NCI-H128 (cell line): Measurements from ENCODE around the gene SLC5A6.
"Not testable (repeated sequence)": the region's sequence is repeated elsewhere in the genome, so short reads cannot be mapped to it uniquely, and the experiment has no call there.

Source experiments
- DNase-seq: peaks from one replicate; lab custom pipeline; 2025; ENCODE audit not compliant: unreplicated experiment; lab: John Stamatoyannopoulos, UW

The SLC5A6 gene

DNA sequence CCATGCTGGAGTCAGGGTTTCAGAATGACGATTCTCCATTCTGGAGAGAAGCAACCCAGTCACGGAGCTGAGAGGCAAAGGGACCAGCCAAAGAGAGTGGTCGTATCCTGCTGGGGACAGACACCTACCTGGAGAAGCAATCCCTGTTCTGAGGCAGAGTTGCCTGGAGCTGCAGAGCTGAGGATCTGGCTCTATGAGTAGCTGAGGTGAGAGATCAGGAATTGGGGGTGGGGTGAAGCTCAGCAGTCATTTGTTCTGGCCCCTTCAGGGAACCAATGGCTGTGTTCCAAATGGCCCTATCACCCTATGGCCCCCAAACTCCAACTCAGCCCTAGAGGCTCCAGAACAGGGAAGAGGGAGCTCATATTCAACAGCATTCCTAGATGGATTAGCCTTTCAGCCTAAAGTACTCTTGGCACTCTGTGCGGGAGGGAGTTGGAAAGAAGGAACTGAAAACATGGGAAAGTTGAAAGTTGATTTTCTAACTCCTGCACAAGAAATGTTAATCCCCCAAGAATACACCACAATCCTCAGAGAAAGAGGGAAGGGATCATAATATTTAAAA lies 3.5 kb downstream of the SLC5A6 start:
- DNase-seq, result no peak

DNA sequence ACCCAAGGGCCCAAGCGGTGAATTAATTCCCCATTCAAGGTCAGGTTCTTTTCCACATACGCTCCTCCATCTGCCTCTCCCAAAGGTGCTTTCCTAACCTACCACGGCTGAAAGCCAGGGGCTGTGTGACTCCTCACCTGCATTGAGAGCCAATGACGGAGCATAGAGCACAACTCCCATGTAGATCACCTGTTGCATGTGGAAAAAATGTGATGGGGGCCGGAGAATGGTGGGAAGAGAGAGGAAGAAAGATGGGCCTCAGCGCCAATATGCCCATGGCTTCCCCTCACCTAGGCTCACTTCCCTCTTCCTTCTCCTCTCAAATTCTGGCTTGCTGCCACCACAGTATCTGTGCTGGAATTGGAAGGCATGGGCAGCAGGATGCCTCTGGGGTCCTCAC lies 5.7 kb downstream of the SLC5A6 start:
- no peak for DNase-seq

DNA sequence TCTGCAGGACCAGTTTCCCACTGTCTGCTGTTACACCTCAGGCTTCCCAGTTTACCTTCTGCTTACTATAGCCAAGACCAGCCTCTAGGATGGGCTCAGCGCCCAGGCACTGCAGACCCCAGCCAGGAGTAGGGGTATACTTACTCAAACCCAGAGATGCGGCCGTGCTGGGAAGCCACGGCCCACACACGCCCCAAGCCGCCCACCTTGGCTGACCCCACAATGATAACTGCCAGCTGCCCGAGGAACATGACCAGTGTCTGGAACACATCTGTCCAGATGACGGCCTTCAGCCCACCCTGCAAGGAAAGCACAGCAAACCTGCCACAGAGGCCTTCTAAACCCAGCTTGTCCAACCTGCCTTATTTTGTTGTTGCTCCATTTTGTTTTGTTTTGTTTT lies 6.9 kb downstream of the SLC5A6 start:
- DNase-seq, result no peak

DNA sequence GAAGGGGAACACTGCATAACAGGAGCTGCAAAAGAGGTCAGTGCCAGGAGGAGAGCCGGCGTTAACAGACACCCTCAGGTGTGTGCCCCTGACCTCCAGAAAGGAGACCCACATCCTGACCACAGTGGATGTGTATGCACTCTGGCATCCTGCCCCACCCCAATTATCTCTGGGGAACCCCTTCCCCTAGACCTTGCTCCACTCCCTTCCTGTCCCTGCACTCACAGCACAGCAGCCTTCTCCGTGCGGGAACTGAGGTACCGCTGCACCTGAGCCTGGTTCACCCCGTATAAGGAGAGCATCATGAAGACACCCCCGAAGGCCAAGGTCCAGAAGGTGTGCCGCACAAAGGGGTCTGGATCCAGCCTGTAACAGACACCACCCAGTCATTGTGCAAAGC lies 7.5 kb downstream of the SLC5A6 start:
- DNase-seq, result no peak

DNA sequence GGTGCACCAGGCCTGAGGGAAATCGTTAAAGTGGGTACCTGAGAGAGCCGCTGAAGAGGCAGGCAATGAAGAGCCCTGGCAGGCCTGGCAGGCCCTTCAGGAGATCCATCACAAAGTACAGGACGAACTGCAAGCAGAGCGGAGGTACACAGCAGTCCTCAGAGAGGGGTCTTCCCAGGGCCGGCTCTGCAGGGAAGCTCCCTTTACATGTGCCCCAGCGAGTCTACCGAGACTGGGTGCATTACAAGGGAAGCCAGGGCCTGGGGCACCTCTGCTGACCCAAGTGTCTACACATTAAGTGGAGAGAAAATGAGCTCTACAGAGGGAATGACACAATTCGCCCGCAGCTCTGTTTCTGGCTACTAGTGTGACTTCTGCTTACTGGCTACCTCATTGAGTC lies 8.3 kb downstream of the SLC5A6 start:
- no peak for DNase-seq

DNA sequence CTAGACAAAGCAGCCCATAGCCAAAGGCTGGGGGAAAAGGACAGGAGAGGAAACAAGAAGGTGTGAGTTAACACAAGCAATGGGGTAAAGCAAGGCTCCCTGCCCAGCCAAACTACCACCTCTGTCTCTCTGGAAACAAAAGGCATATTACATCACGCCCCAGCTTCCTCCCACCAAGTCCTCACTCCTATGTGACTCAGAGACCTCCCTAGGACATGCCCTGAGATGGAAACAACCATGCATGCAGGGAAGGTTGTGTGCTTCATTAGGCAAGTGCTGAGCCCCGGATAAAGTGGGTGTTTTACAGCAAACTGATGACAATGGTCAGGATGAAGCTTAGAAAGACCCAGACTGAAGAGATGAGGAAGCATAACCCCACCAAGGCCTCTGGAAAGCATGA lies 9.2 kb downstream of the SLC5A6 start:
- DNase-seq, result no peak

DNA sequence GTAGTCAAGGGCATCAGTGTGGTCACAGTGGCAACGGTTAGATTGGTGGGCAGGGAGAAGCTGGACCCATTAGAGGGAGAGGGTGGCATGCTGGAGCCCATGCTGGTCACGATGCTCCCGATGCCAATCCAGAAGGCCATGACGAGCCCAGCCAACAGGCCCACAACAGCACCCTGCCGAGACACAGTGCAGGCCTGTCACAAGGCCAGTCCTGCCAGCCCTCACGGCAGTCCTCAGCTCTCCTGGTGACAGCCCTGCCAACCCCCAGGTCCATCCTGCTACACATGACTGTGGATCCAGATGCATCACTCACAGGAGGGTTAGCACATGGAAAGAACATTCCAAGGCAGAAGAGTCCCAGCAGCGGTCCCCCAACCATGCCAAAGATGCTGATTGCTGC lies 10.4 kb downstream of the SLC5A6 start:
- no peak for DNase-seq

DNA sequence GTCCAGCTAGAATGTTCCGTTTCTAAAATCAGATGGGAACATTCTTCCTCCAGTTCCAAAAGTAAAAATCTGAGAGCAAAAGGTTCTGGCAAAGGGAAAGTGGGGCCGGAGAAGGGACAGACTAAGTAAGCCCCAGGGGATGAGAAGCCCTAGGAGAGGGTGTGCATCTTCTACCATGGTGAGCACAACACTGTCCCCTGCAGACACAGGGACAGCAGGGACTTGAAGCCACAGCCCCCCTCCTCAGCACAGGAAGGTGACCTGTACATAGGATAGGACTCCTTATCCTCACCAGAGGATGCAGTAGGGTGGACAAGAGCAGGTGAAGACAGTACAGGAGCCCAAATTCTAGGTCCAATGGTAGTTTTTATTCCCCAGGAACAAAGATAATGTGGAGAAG lies 12.8 kb downstream of the SLC5A6 start:
- DNase-seq, result no peak

DNA sequence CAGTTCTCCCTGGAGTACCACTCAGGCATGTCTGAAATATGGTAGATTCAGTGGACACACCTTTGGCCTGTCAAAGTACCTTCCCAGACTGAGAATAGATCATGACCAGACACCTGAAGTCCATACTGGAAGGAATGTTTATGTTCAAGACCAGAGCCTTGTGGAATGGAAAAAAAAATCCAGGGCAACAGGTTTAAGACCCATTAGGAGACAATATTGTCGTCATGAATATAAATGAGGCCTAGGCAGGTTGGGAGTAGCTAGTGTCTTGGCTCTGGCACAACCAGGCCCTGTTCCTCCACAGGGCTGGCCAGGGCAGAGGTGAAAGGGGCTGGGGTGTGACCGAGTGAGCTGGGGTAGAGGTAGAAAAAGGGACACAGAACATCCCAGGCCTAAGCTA lies 13.4 kb downstream of the SLC5A6 start:
- no peak for DNase-seq

DNA sequence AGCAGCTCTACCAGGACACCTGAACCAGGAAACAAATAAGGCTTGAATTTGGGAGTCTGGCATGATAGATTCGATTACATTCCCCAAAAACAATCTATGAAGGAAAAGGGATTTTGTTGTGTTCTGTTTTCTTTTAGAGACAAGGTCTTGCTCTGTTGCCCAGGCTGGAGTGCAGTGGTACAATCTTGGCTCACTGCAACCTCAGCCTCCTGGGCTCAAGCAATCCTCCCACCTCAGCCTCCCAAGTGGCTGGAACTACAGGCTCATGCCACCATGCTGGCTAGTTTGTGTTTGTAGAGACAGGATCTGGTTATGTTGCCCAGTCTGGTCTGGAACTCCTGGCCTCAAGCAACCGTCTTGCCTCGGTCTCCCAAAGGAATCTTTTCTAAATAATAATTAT lies 14.0 kb downstream of the SLC5A6 start:
- not testable (repeated sequence) for DNase-seq

DNA sequence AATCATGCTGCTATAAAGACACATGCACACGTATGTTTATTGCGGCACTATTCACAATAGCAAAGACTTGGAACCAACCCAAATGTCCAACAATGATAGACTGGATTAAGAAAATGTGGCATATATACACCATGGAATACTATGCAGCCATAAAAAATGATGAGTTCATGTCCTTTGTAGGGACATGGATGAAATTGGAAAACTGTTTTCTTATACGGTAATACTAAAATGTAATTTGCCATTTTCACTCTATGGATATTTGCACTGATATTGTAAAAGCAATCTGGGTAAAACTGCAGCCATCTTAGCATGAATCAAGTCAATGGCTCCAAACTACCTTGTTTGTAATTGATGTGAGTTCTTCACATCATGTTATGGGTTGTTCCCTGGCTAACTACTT lies 16.3 kb downstream of the SLC5A6 start:
- not testable (repeated sequence) for DNase-seq

DNA sequence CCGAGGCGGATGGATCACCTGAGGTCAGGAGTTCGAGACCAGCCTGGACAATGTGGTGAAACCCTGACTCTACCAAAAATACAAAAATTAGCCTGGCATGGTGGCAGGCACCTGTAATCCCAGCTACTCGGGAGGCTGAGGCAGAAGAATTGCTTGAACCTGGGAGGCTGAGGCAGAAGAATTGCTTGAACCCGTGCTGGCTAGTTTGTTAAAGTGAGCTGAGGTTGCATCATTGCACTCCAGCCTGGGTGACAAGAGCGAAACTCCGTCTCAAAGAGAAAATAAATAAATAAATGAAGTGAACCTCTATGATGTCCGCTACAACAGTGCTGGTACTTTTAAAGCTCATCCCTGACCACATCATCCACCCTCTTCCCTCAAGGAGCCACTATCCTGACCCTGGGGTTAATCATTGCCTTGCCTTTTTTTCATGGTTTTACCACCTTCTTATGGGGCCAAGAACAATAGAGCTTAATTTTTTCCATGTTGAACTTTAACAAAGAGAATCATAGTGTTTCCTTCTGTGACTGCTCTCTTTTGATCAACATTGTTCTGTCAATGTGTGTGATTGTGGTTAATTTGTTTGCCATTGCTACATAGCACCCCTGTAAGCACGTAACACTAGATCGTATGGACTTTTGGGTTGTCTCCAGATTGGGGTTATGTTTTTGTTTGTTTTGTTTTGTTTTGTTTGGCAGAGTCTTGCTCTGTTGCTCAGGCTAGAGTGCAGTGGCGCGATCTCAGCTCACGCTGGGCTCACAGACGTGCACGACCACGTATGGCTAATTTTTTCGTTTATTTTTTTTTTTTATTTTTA lies 17.3 kb downstream of the SLC5A6 start:
- DNase-seq, result no peak

DNA sequence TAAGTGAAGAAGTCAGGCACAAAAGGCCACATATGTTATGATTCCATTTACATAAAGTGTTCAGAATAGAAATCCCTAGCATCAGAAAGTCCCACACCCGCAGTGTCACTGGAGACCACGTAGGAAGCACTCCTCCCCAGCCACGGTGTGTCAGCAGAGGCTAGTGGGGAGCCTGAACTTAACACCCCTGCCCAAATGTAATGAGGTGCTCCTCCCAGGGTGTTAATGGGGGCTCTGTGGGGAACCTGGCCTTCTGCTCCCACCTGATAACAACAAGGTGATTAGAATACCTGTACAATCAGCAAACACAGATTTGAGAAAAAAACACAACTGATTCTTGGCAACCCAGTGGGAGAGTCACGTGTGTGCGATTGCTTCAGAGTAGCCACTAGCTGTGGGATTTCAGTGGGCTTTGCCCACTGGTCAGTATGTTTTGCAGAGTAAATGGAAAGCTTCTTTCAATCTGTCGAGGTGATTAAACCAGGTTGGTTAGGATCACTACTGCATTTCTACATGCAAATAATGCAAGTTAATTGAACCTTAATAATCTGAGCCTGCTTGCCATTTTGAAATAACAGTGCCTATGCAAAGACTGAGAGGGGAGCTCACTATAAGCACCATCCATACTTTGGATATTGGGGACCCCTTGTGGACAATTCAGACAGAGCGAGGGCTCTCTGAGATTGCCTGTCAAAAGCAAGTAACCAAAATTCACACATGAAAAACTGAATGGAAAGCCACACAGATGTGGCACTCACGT lies 20.8 kb downstream of the SLC5A6 start:
- peak; percentile 43 for DNase-seq

DNA sequence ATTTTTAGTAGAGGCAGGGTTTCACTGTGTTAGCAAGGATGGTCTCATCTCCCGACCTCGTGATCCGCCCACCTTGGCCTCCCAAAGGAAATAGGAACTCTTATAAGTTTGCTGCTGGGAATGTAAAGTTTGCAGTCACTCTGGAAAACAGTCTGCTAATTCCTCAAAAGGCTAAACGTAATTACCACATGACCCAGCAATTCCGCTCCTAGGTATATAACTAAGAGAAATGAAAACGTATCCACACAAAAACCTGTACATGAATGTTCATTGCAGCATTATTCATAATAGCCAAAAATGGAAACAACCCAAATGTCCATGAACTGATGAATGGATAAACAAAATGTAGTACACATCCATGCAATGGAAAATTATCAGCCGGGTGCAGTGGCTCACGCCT lies 22.1 kb downstream of the SLC5A6 start:
- DNase-seq, result no peak

DNA sequence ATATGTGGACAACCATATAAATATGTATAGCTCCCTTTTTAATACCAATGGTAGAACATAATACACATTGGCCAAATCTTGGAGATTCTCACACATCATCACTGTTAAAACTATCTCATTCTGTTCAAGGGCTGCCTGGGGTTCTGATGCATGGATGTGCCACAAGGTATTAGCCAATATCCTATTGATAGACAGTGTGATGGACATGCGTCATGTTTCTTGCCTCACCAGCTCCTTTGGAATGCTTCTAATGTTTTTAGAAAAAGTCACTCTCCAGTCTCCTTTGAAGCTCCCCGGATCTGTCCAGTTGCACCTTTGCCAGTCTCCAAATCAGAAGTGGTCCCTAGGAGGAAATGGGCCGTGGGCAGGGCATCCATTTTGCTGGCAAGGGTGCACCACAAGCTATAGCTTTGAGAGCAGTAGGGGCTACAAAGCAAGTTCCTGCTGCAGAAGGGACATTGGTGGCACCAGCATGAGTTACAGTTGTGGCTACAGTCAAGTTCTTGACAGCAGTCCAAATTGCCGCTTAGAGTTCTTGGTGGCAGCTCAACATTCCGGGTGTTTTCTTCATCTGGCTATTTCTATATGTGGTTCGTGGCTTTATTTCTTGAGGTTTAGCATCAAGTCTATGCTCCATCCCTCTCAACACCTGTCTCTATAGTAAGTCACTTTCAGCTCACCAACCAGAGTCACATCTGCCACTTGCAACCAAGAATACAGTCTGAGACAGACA lies 25.3 kb downstream of the SLC5A6 start:
- no peak for DNase-seq

DNA sequence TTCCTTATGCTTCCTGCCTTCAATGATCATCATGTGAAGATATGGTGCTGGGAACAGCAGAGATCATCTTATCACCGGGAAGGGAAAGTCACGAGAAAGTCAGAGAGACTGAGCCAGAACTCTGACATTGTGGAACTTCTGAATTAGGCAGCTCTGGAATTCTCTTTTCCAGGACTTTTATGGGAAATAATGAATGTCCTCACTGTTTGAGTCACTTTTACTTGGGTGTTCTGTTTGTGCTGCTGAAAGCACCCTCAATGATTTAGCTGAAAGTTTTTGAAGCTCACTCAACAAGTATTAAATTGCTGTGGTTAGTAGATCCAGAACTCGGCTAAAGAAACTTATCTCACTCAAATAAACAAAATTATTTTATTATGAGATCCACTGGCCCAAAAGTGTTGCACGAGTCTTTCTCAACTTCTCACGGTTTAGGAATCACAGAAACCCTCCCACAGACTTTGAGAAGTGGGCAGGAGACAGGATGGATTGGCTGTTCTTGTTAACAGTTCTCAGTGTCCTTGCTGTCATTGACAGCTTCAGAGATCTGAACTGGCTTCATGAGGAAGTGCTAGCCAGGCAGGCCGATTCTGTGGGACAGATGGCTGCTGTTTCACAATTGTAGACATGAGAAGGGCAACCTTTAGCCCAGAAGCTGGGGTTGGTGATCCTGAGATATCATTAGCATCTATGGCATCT lies 26.6 kb downstream of the SLC5A6 start:
- DNase-seq, result no peak

DNA sequence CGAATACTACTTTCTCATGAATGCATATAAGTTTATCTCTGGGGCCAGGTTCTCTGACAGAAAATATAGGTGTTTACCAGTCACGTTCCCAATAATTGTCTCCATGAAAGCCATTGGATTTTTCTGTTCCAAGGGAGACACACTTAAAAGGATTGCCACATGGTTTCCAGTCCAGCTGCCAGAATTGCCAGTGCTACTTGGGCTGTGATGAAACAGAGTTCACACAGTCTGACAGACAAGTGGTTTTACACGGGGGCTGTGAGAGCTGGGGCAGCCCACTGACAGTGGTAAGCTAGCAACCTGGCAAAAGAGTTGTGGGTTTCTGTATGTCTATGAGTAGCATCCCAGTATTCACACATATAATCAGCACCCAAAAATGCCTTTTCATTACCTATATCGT lies 28.0 kb downstream of the SLC5A6 start:
- DNase-seq, result no peak

DNA sequence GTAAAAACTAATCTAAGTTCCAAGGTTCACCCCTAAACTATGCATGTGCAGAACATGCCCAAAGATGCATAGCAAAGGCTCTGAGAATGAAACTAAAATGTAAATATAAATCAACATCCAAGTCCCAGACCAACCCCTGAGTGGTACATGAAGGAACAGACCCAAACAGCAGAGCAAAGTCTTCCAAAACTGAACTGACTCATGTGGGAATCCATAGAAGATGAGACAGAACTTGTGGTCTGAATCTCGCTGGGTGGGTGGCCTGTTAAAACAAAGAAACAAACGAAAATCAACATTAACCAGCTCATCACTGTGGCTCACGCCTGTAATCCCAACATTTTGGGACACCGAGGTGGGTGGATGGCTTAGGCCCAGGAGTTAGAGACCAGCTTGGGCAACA lies 29.7 kb downstream of the SLC5A6 start:
- no peak for DNase-seq

DNA sequence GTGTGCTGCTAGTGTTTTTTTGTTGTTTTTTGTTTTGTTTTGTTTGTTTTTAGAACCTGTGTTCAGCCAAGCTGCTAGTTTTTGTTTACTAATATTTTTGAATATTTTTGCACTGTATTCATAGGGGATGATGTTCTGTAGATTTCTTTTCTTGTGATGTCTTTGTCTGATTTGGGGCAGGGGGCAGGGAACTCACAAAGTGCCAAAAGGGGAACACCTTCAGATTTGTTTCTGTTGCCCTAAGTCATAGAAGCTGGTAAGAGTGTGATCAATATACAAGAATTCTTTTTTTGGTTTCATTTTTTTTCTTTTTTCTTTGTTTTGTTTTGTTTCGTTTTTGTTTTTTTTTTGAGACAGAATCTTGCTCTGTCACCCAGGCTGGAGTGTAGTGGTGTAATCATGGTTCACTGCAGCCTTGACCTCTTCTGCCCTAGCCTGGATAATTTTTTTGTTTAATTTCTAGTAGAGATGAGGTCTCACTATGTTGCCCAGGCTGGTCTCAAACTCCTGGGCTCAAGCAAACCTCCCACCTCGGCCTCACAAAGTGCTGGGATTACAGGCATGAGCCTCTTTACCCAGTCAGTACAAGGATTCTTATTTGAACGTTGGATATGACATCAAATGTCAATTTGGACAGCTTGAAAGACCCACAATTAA lies 32.6 kb downstream of the SLC5A6 start:
- DNase-seq, result no peak

DNA sequence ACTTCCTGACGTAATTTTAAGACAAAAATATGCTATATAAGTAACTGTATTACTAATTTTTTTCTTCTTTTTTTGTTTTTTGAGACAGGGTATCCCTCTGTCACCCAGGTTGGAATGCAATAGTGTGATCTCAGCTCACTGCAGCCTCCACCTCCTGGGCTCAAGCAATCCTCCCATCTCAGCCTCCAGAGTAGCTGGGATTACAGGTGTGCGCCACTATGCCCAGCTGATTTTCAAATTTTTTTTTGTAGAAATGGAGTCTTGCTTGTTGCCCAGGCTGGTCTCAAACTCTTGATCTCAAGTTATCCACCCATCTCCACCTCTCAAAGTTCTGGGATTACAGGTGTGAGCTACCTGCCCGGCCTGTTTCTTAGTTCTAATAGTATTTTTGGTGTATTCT lies 33.6 kb downstream of the SLC5A6 start:
- no peak for DNase-seq
